ENCODE results near the gene ACAT1. TPM values are rescaled to one million over a fixed set of nuclear protein-coding genes. Genes with fewer than 3 reads are reported as not detected.
"Not testable (repeated sequence)": the region's sequence is repeated elsewhere in the genome, so short reads cannot be mapped to it uniquely, and the experiment has no call there.

Gene ACAT1
- total RNA-seq = 129 and 166 TPM in 2 replicates

GRCh38 chr11:108121274-108122155 lies at the start of gene ACAT1:
Gene ACAT1 (plus strand): TSS chr11:108121567. CDS start chr11:108121607, 40 bp downstream.
- peak; percentile 95 for DNase-seq

- DNase-seq = no peak
These were observed 36.6 kb upstream of the ACAT1 start for GRCh38 chr11:108084811-108085210.

GRCh38 chr11:108085672-108086071 lies 35.7 kb upstream of the ACAT1 start:
- DNase-seq = no peak

GRCh38 chr11:108092134-108092533 lies 29.2 kb upstream of the ACAT1 start:
- DNase-seq = no peak

- DNase-seq = no peak
These were observed 28.1 kb upstream of the ACAT1 start for GRCh38 chr11:108093128-108093904.

- no peak for DNase-seq
These were observed 24.2 kb upstream of the ACAT1 start for GRCh38 chr11:108097179-108097578.

GRCh38 chr11:108101090-108101775 lies 20.1 kb upstream of the ACAT1 start:
- DNase-seq = no peak

GRCh38 chr11:108111126-108111525 lies 10.2 kb upstream of the ACAT1 start:
- no peak for DNase-seq

GRCh38 chr11:108112057-108112456 lies 9.3 kb upstream of the ACAT1 start:
- no peak for DNase-seq

GRCh38 chr11:108115500-108116140 lies 5.7 kb upstream of the ACAT1 start:
- peak; percentile 94 for DNase-seq

- peak; percentile 77 for DNase-seq
These were observed 3.5 kb upstream of the ACAT1 start for GRCh38 chr11:108117746-108118371.

GRCh38 chr11:108120936-108121273 lies 462 bp upstream of the ACAT1 start:
- not testable (repeated sequence) for DNase-seq

GRCh38 chr11:108122166-108122628 lies 830 bp downstream of the ACAT1 start:
- peak; percentile 49 for DNase-seq

- DNase-seq = no peak
These were observed 3.7 kb downstream of the ACAT1 start for GRCh38 chr11:108125096-108125495.

- no peak for DNase-seq
These were observed 7.4 kb downstream of the ACAT1 start for GRCh38 chr11:108128772-108129171.

- DNase-seq = no peak
These were observed 10.6 kb downstream of the ACAT1 start for GRCh38 chr11:108131993-108132392.

GRCh38 chr11:108132993-108133538 lies 11.7 kb downstream of the ACAT1 start:
- not testable (repeated sequence) for DNase-seq

- DNase-seq = peak; percentile 35
These were observed 14.6 kb downstream of the ACAT1 start for GRCh38 chr11:108135845-108136544.

- no peak for DNase-seq
These were observed 15.8 kb downstream of the ACAT1 start for GRCh38 chr11:108137212-108137611.

- DNase-seq = no peak
These were observed 20.9 kb downstream of the ACAT1 start for GRCh38 chr11:108142304-108142703.

- no peak for DNase-seq
These were observed 23.2 kb downstream of the ACAT1 start for GRCh38 chr11:108144615-108145014.

Data from dermis blood vessel endothelial cell (primary cell).